Activated CD4-positive, alpha-beta T cell treated with anti-CD3 and anti-CD28 coated beads, Interleukin-2, amount 10 ng/mL, durations not matched to agents 24 days and 14 days (primary cell): ENCODE measurements around the gene CCDC136. TPM values are rescaled to one million over a fixed set of nuclear protein-coding genes. Genes with fewer than 3 reads are reported as not detected.

Source experiments
- DNase-seq: peaks from one replicate; pipeline ENCODE4 v3.0.0; 2022
- H3K27ac Mint-ChIP-seq: one replicate; pipeline ENCODE4 v1.8.0; 2022; ENCODE audit warnings: mild to moderate bottlenecking, mixed read lengths
- H3K27me3 Mint-ChIP-seq: one replicate; pipeline ENCODE4 v1.8.0; 2022; ENCODE audit warnings: mixed read lengths
- H3K36me3 Mint-ChIP-seq: one replicate; pipeline ENCODE4 v1.8.0; 2022; ENCODE audit warnings: low read depth, mild to moderate bottlenecking, mixed read lengths
- H3K4me1 Mint-ChIP-seq: one replicate; pipeline ENCODE4 v1.8.0; 2021; ENCODE audit warnings: mixed read lengths
- H3K4me3 Mint-ChIP-seq: one replicate; pipeline ENCODE4 v1.8.0; 2022; ENCODE audit warnings: mild to moderate bottlenecking, moderate library complexity, mixed read lengths
- H3K9me3 Mint-ChIP-seq: one replicate; pipeline ENCODE4 v1.8.0; 2021; ENCODE audit warnings: mixed read lengths
- intact Hi-C: fragments of 100-400 bp; cut with micrococcal nuclease; formaldehyde crosslinking; loops from one replicate; pipeline ENCODE4 v1.15.1; 2023
- total RNA-seq: library from RNA; stranded (reverse); gene quantifications from 2 replicates; pipeline ENCODE4 v1.2.3, GENCODE V29; 2022

The CCDC136 gene
- total RNA-seq, 1 donor from 2014 or later, result 9.2 TPM

GRCh38 chr7:128804484-128804883 lies 12.7 kb downstream of the CCDC136 start:
- no peak overlapping the region for H3K27ac Mint-ChIP-seq
- no peak overlapping the region for H3K4me3 Mint-ChIP-seq
- H3K36me3 Mint-ChIP-seq, result no peaks in the 10 kb centered on the region
- no peaks in the 10 kb centered on the region for H3K27me3 Mint-ChIP-seq
- no peaks in the 10 kb centered on the region for H3K9me3 Mint-ChIP-seq
- no peak for DNase-seq
- no peaks in the 10 kb centered on the region for H3K4me1 Mint-ChIP-seq
- intact Hi-C loops, result no loop called here

DNA sequence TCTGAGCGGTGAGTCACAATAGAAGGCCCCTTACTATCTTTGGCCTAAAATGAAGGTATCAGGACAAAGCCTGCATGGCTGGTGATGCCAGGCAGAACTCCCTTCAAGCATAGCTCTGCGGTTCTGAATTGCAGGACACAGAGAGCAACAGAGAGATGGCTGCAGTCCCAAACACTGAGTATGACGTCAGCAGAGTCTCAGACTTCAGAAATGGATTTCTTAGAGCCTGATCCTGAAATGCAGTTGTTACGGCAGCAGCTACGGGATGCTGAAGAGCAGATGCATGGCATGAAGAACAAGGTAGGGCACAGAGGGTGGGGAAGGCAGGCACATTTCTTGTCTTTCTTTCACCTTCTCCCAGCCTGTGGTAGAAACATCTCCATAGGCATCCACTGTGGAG lies 13.5 kb downstream of the CCDC136 start:
- no peak overlapping the region for H3K4me3 Mint-ChIP-seq
- H3K9me3 Mint-ChIP-seq, result no peaks in the 10 kb centered on the region
- intact Hi-C loops, result no loop called here
- H3K27me3 Mint-ChIP-seq, result no peaks in the 10 kb centered on the region
- no peaks in the 10 kb centered on the region for H3K36me3 Mint-ChIP-seq
- no peak for DNase-seq
- H3K27ac Mint-ChIP-seq, result no peak overlapping the region
- no peaks in the 10 kb centered on the region for H3K4me1 Mint-ChIP-seq

DNA sequence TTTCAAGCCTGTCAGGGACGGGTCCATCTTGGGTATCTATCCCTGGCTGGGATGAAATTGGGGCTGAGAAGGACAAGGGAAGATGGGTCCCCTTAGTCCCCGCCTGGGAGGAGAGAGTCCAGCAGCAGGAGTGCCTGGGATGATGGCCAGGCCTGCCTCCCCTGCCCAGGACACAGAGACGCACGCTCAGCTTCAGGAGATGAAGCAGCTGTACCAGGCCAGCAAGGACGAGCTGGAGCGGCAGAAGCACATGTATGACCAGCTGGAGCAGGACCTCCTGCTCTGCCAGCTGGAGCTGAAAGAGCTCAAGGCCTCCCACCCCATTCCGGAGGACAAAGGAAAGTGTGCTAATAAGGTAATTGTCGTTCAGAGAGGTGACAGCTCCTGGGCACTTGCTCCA lies 15.4 kb downstream of the CCDC136 start:
- H3K27ac Mint-ChIP-seq, result no peak overlapping the region
- no peaks in the 10 kb centered on the region for H3K36me3 Mint-ChIP-seq
- no peak overlapping the region for H3K4me3 Mint-ChIP-seq
- no peak for DNase-seq
- no peaks in the 10 kb centered on the region for H3K4me1 Mint-ChIP-seq
- no peaks in the 10 kb centered on the region for H3K27me3 Mint-ChIP-seq
- intact Hi-C loops, result no loop called here
- H3K9me3 Mint-ChIP-seq, result no peaks in the 10 kb centered on the region

DNA sequence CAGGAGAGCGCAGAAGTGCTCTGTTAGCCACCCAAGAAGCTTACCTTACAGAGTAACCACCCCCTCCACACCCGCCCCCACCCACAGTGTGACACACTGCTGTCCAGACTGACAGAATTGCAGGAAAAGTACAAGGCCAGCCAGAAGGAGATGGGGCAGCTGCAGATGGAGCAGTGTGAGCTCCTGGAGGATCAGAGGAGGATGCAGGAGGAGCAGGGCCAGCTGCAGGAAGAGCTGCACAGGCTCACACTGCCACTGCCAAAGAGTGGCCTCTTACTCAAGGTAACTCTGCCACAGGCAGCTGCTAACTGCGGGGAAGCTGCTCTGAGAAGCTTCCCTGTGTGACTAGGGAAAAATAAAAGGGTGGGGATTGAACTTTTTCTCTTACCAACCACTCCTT lies 17.6 kb downstream of the CCDC136 start:
- intact Hi-C loops, result no loop called here
- Mint-ChIP-seq H3K36me3 (no peaks in the 10 kb centered on the region), H3K4me3 (no peak overlapping the region), H3K9me3 (no peaks in the 10 kb centered on the region), H3K4me1 (no peaks in the 10 kb centered on the region), H3K27me3 (no peaks in the 10 kb centered on the region), H3K27ac (no peak overlapping the region)
- DNase-seq, result no peak

- Mint-ChIP-seq H3K36me3 (no peaks in the 10 kb centered on the region), H3K4me3 (no peak overlapping the region), H3K4me1 (no peaks in the 10 kb centered on the region), H3K27ac (no peak overlapping the region), H3K9me3 (no peaks in the 10 kb centered on the region), H3K27me3 (peaks cover 1% of the 10 kb centered on the region)
- intact Hi-C loops, result no loop called here
- DNase-seq, result no peak
These were observed 18.7 kb downstream of the CCDC136 start for GRCh38 chr7:128810473-128810872.

DNA sequence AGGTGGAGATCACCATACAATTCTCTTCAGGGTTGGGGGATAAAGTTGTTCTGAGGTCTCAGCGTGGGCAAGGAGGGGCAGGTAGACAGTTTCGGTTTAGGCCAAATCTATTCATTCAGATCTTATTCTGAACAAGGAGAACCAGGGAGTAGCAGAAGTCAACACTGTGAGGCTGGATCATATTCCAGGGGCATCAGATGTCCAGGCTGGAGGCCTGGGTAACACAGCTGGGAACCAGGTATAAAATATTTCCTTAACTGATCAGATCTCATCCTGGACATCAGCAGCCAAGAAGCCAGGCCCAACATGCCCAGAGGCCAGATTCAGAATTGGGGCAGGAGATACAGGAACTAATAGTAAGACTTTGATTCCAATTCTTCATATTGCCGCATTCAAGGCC lies 19.2 kb downstream of the CCDC136 start:
- H3K27me3 Mint-ChIP-seq, result peaks cover 3% of the 10 kb centered on the region
- no peaks in the 10 kb centered on the region for H3K36me3 Mint-ChIP-seq
- H3K4me1 Mint-ChIP-seq, result no peaks in the 10 kb centered on the region
- intact Hi-C loops, result no loop called here
- no peak overlapping the region for H3K27ac Mint-ChIP-seq
- no peak for DNase-seq
- no peaks in the 10 kb centered on the region for H3K9me3 Mint-ChIP-seq
- no peak overlapping the region for H3K4me3 Mint-ChIP-seq

DNA sequence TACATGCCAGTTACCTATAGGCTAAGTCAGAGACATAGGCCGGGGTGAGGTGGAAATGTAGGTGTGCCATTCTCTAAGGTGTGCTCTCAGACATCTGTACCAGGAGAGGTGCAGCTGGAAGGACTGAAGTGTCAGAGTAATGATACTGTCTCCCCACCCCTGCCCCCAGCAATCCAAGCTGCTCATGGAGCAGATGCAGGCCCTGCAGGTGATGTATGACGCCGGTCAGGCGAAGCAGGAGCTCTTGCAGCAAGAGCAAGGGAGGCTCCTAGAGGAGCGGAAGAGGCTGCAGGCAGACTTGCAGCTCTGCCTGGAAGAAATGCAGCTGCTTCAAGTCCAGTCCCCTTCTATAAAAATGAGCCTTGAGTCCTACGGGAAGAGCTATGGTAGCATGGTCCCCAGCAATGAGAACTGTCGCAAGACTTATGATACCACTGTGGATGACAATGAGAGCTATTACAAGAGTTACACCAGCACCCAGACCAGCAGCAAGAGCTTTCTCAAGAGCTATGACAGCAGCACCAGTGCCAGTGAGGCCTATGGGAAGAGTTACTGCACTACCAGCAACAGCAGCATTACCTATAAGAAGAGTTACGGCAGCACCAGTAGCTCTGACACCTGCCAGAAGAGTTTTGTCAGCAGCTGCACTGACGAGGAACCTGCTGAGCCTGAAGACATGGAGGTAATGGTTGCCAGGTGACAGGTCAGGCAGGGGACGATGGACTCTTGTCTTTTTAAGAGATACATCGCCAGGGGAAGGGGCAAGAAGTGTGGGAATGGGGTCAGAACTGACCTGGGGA lies 20.1 kb downstream of the CCDC136 start:
- no peak for DNase-seq
- peaks cover 3% of the 10 kb centered on the region for H3K27me3 Mint-ChIP-seq
- no peaks in the 10 kb centered on the region for H3K9me3 Mint-ChIP-seq
- no peaks in the 10 kb centered on the region for H3K36me3 Mint-ChIP-seq
- no peak overlapping the region for H3K4me3 Mint-ChIP-seq
- no peak overlapping the region for H3K27ac Mint-ChIP-seq
- no peaks in the 10 kb centered on the region for H3K4me1 Mint-ChIP-seq
- intact Hi-C loops, result no loop called here

DNA sequence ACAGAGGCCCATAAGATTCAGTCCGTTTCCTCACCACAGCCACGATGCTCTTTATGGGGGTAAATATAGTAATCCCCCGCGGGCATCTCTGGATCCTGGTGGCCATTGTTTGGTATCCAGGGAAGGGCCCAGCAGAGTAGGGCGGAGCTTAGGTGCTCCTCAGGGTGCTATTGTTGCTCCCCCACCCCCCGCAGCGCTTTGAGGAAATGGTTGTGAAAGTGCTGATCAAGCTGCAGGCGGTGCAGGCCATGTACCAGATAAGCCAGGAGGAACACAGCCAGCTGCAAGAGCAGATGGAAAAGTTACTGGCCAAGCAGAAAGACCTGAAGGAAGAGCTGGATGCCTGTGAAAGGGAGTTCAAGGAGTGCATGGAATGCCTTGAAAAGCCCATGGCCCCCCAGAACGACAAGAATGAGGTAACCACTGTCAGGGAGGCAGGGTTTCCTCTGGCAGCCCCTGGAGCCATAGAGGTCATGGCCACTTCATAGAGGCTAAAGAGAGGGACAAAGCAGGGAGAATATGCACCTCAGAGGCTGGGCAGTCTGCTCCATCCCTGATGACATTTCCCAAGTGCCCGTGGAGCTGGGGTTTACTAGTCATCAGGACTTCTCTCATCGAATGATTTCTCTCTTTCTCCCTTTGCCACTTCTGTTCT lies 20.9 kb downstream of the CCDC136 start:
- no peak for DNase-seq
- H3K27ac Mint-ChIP-seq, result no peak overlapping the region

GRCh38 chr7:128814499-128814898 lies 22.7 kb downstream of the CCDC136 start:
- peaks cover 5% of the 10 kb centered on the region for H3K27me3 Mint-ChIP-seq
- H3K27ac Mint-ChIP-seq, result no peak overlapping the region
- H3K36me3 Mint-ChIP-seq, result no peaks in the 10 kb centered on the region
- no peaks in the 10 kb centered on the region for H3K9me3 Mint-ChIP-seq
- no peak for DNase-seq
- intact Hi-C loops, result no loop called here
- H3K4me3 Mint-ChIP-seq, result no peak overlapping the region
- H3K4me1 Mint-ChIP-seq, result no peaks in the 10 kb centered on the region

More for the DNA sequence above, 20.9 kb downstream of the CCDC136 start:
- intact Hi-C loops, result no loop called here
- no peaks in the 10 kb centered on the region for H3K9me3 Mint-ChIP-seq
- no peak overlapping the region for H3K4me3 Mint-ChIP-seq
- H3K27me3 Mint-ChIP-seq, result peaks cover 3% of the 10 kb centered on the region
- H3K4me1 Mint-ChIP-seq, result no peaks in the 10 kb centered on the region
- no peaks in the 10 kb centered on the region for H3K36me3 Mint-ChIP-seq

DNA sequence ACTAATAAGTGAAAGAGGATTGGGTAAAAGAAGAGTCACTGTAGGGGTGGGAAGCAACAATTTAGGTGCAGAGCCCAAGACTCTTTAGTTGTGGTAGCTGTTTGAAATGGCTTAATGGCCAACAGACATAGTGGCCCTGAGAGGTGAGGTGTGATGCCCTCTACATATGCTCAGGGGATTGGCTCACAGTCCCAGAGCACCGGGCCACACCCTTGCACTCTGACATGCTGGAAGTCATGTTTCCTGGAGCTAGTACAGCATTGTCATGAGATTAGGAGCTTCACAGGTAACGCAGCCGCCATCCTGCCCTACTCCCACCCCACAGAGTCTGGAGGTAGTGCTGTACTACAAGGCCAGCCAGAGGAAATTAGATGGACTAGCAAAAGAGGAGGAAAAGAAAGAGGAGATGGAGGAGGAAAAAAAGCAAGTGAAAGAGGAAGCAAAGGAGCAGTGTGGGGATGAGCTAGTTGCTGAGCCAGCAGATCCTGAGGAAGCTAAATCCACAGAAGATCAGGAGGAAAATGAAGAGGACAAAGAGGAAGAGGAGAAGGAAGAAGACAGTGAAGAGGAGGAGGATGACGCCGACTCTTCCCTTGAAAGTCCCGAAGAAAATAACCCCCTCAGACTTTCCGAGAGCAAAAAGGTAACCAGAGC lies 23.6 kb downstream of the CCDC136 start:
- Mint-ChIP-seq H3K9me3 (no peaks in the 10 kb centered on the region), H3K27me3 (peaks cover 9% of the 10 kb centered on the region), H3K27ac (no peak overlapping the region), H3K36me3 (no peaks in the 10 kb centered on the region), H3K4me1 (peaks cover 2% of the 10 kb centered on the region), H3K4me3 (no peak overlapping the region)
- intact Hi-C loops, result no loop called here
- no peak for DNase-seq

DNA sequence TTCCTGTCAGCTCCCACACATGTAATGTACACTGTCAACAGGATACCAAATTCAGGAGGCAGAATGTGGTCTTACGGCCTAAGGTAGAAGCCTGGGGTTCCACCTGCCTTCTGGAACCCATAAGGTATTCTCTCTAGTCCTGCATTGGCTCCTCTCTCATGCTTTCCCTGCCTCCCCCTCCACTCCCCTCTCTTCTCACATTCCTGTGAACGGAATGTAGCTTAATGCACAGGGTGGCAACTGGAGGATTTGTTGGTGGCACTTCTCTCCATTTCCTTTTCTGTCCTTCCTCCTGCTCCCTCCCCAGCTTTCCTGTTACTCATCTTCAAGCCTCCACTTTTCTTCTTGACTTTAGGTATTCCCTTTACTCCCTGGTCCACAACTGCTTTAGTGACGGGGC lies 26.9 kb downstream of the CCDC136 start:
- no peak overlapping the region for H3K27ac Mint-ChIP-seq
- peaks cover 2% of the 10 kb centered on the region for H3K4me1 Mint-ChIP-seq
- no peak for DNase-seq
- intact Hi-C loops, result no loop called here
- H3K9me3 Mint-ChIP-seq, result no peaks in the 10 kb centered on the region
- no peak overlapping the region for H3K4me3 Mint-ChIP-seq
- H3K36me3 Mint-ChIP-seq, result no peaks in the 10 kb centered on the region
- H3K27me3 Mint-ChIP-seq, result peaks cover 10% of the 10 kb centered on the region

GRCh38 chr7:128821724-128822123 lies 30.0 kb downstream of the CCDC136 start:
- intact Hi-C loops, result no loop called here
- no peaks in the 10 kb centered on the region for H3K9me3 Mint-ChIP-seq

GRCh38 chr7:128826512-128826911 lies 34.7 kb downstream of the CCDC136 start:
- H3K27ac Mint-ChIP-seq, result no peak overlapping the region
- no peak for DNase-seq
- intact Hi-C loops, result no loop called here
- H3K27me3 Mint-ChIP-seq, result peaks cover 28% of the 10 kb centered on the region
- no peaks in the 10 kb centered on the region for H3K36me3 Mint-ChIP-seq
- peaks cover 8% of the 10 kb centered on the region for H3K4me1 Mint-ChIP-seq
- no peak overlapping the region for H3K4me3 Mint-ChIP-seq
- no peaks in the 10 kb centered on the region for H3K9me3 Mint-ChIP-seq

More at GRCh38 chr7:128821724-128822123, 30.0 kb downstream of the CCDC136 start:
- no peak for DNase-seq
- H3K27me3 Mint-ChIP-seq, result peaks cover 7% of the 10 kb centered on the region
- H3K4me3 Mint-ChIP-seq, result no peak overlapping the region
- H3K36me3 Mint-ChIP-seq, result no peaks in the 10 kb centered on the region
- no peak overlapping the region for H3K27ac Mint-ChIP-seq
- peaks cover 2% of the 10 kb centered on the region for H3K4me1 Mint-ChIP-seq

- H3K27me3 Mint-ChIP-seq, result peaks cover 30% of the 10 kb centered on the region
- no peak for DNase-seq
- intact Hi-C loops, result no loop called here
- peaks cover 8% of the 10 kb centered on the region for H3K4me1 Mint-ChIP-seq
- no peaks in the 10 kb centered on the region for H3K9me3 Mint-ChIP-seq
- no peaks in the 10 kb centered on the region for H3K36me3 Mint-ChIP-seq
- H3K27ac Mint-ChIP-seq, result no peak overlapping the region
- H3K4me3 Mint-ChIP-seq, result no peak overlapping the region
These were observed 35.1 kb downstream of the CCDC136 start for GRCh38 chr7:128826916-128827247.
